HG02943 (cell line): ENCODE results near the gene AFAP1L1.
"Not testable (repeated sequence)": the region's sequence is repeated elsewhere in the genome, so short reads cannot be mapped to it uniquely, and the experiment has no call there.

Experiments used
- ATAC-seq: cut with Tn5 transposase; IDR thresholded peaks from one replicate; pipeline ENCODE4 v1.9.1; 2021; ENCODE audit warnings: mild to moderate bottlenecking, low read depth, moderate library complexity; ENCODE audit not compliant: unreplicated experiment

Gene AFAP1L1

GRCh38 chr5:149386166-149386565, 114.5 kb downstream of the AFAP1L1 start:
- no peak for ATAC-seq

- ATAC-seq, result no peak
Observed at GRCh38 chr5:149387081-149387631, 115.5 kb downstream of the AFAP1L1 start.

GRCh38 chr5:149387982-149388381, 116.3 kb downstream of the AFAP1L1 start:
- ATAC-seq, result no peak

- ATAC-seq, result no peak
Observed at GRCh38 chr5:149388498-149389190, 117.0 kb downstream of the AFAP1L1 start.

- ATAC-seq, result no peak
Observed at GRCh38 chr5:149389552-149390495, 118.2 kb downstream of the AFAP1L1 start.

GRCh38 chr5:149391076-149391475, 119.4 kb downstream of the AFAP1L1 start:
- not testable (repeated sequence) for ATAC-seq
